ENCODE measurements around the gene CCDC97.

DNA sequence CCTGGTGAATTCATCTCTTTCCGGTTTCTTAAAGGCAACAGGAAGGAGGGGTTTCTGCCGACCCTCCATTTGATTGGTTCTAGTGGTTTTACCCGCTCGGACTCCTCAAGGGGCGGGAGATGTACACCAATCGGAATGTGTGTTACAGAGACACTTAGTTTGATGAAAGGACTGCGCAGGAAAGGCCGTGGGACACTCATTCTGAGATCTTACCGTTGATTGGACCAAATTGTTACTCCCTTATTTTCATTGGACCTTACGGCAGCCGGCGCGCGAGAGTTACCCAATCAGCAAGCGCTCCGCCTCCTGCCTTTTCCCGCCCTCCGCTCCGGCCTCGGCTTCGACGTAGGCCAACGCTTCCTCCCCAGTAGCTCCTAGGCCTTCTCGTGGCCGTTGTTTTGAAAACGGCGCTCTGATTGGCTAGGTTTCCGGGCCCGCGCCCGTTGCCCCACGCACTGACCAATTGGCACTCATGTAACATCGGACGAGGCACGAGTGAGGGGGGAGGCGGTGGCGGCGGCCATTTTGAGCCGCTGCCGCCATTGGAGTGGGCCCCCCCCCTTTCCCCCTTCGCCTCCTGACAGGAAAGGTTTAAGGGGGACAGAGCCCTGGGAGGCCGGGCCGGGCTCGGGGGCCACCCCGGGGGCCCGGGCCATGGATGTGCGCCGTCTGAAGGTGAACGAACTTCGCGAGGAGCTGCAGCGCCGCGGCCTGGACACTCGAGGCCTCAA is 46.0 kb upstream of the CCDC97 start, which contains the start of gene HNRNPUL1:
- TF ChIP-seq CTCF (IDR thresholded peaks at IDR 0.05; ENCODE audit: insufficient read depth, low read depth, low read length) (no peak), EZH2 (IDR thresholded peaks at IDR 0.05; ENCODE audit: insufficient read depth, low read length) (no peak)
